HEK293T (cell line): ENCODE results near the gene POLDIP3.
"Not testable (repeated sequence)": the region's sequence is repeated elsewhere in the genome, so short reads cannot be mapped to it uniquely, and the experiment has no call there.

Source experiments
- CTCF ChIA-PET: fragments of 350-600 bp; formaldehyde crosslinking; extraction: SDS; loops from one replicate; lab custom pipeline; 2021; ENCODE audit warnings: antibody characterized with exemption, inconsistent platforms; lab: Yijun Ruan, JAX
- POLR2A ChIA-PET: fragments of 350-600 bp; formaldehyde crosslinking; extraction: SDS; loops from one replicate; lab custom pipeline; 2020; ENCODE audit warnings: antibody characterized with exemption, inconsistent platforms; lab: Yijun Ruan, JAX
- DNase-seq: peaks from one replicate; pipeline ENCODE4 v3.0.0; 2012; ENCODE audit warnings: mixed read lengths; ENCODE audit errors: extremely low spot score
- ARNT ChIP-seq: fragments of 450-650 bp; IDR thresholded peaks from 2 replicates; pipeline ENCODE4 v1.6.1; 2017; ENCODE audit warnings: mild to moderate bottlenecking
- BHLHE40 ChIP-seq: fragments of 450-650 bp; IDR thresholded peaks from 2 replicates; pipeline ENCODE4 v1.6.1; 2016; ENCODE audit warnings: mild to moderate bottlenecking, moderate library complexity, borderline replicate concordance
- ELF4 ChIP-seq: fragments of 450-650 bp; IDR thresholded peaks from 2 replicates; pipeline ENCODE4 v1.6.1; 2017; ENCODE audit warnings: antibody characterized with exemption
- FOXK2 ChIP-seq: fragments of 450-650 bp; IDR thresholded peaks from 2 replicates; pipeline ENCODE4 v1.6.1; 2016; ENCODE audit warnings: mild to moderate bottlenecking
- L3MBTL2 ChIP-seq: fragments of 450-650 bp; conservative IDR thresholded peaks from 2 replicates; pipeline ENCODE4 v1.6.1; 2016; ENCODE audit warnings: mild to moderate bottlenecking
- LEF1 ChIP-seq: fragments of 450-650 bp; IDR thresholded peaks from 2 replicates; pipeline ENCODE4 v1.6.1; 2017; ENCODE audit warnings: mild to moderate bottlenecking, borderline replicate concordance
- SP1 ChIP-seq: fragments of 450-650 bp; IDR thresholded peaks from 2 replicates; pipeline ENCODE4 v1.6.1; 2017
- SUZ12 ChIP-seq: fragments of 450-650 bp; IDR thresholded peaks from 2 replicates; pipeline ENCODE4 v1.6.1; 2016; ENCODE audit warnings: mild to moderate bottlenecking
- TARDBP ChIP-seq: fragments of 450-650 bp; IDR thresholded peaks from 2 replicates; pipeline ENCODE4 v1.6.1; 2016
- TF ChIP-seq, protein P1 (sequence below): fragments of 450-650 bp; IDR thresholded peaks from 2 replicates; pipeline ENCODE4 v1.6.1; 2016

Gene POLDIP3

GRCh38 chr22:42536166-42536565 lies 78.5 kb downstream of the POLDIP3 start:
- TF ChIP-seq, protein P1, sequence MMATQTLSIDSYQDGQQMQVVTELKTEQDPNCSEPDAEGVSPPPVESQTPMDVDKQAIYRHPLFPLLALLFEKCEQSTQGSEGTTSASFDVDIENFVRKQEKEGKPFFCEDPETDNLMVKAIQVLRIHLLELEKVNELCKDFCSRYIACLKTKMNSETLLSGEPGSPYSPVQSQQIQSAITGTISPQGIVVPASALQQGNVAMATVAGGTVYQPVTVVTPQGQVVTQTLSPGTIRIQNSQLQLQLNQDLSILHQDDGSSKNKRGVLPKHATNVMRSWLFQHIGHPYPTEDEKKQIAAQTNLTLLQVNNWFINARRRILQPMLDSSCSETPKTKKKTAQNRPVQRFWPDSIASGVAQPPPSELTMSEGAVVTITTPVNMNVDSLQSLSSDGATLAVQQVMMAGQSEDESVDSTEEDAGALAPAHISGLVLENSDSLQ, result no peak
- TF ChIP-seq ARNT (no peak), SUZ12 (no peak), L3MBTL2 (no peak), SP1 (no peak), ELF4 (no peak), LEF1 (no peak), TARDBP (no peak), FOXK2 (no peak), BHLHE40 (no peak)
- POLR2A ChIA-PET, result no interaction called here
- no peak for DNase-seq
- CTCF ChIA-PET, result no interaction called here

GRCh38 chr22:42535082-42535731 lies 79.5 kb downstream of the POLDIP3 start:
- CTCF ChIA-PET, POLR2A ChIA-PET: not testable (repeated sequence)

More at GRCh38 chr22:42535082-42535731, 79.5 kb downstream of the POLDIP3 start:
- not testable (repeated sequence) for DNase-seq
